WI38 (cell line): ENCODE data around the gene AGO3.
"Not testable (repeated sequence)": the region's sequence is repeated elsewhere in the genome, so short reads cannot be mapped to it uniquely, and the experiment has no call there.

Source experiments
- H3K4me3 ChIP-seq: 2 replicates; pipeline ENCODE4 v1.5.1; 2011; ENCODE audit warnings: low read depth, mild to moderate bottlenecking, control low read depth, low read length
- CTCF ChIP-seq: IDR thresholded peaks from 2 replicates; pipeline ENCODE4 v1.5.1; 2012; ENCODE audit warnings: low read depth, mild to moderate bottlenecking, control low read depth, low read length

AGO3 gene

GRCh38 chr1:35885961-35886558, 44.8 kb upstream of the AGO3 start:
- no peak overlapping the region for H3K4me3 ChIP-seq
- TF ChIP-seq CTCF = no peak

GRCh38 chr1:35886577-35887431, 44.1 kb upstream of the AGO3 start:
- TF ChIP-seq CTCF = no peak
- H3K4me3 ChIP-seq = no peak overlapping the region

GRCh38 chr1:35887508-35887907, 43.4 kb upstream of the AGO3 start:
- H3K4me3 ChIP-seq = no peak overlapping the region
- TF ChIP-seq CTCF = no peak

GRCh38 chr1:35888255-35888654, 42.6 kb upstream of the AGO3 start:
- no peak for TF ChIP-seq CTCF
- H3K4me3 ChIP-seq = no peak overlapping the region

- not testable (repeated sequence) for H3K4me3 ChIP-seq
Measured at GRCh38 chr1:35888981-35889380, 41.9 kb upstream of the AGO3 start.

- H3K4me3 ChIP-seq = no peak overlapping the region
- TF ChIP-seq CTCF = no peak
Measured at GRCh38 chr1:35893051-35893879, 37.6 kb upstream of the AGO3 start.

GRCh38 chr1:35894183-35894582, 36.7 kb upstream of the AGO3 start:
- H3K4me3 ChIP-seq = no peak overlapping the region
- TF ChIP-seq CTCF = no peak
